Aorta (tissue), 5 donors: ENCODE measurements around the gene FAM111A. TPM values are rescaled to one million over a fixed set of nuclear protein-coding genes. Genes with fewer than 3 reads are reported as not detected.

Source experiments
- ATAC-seq: fragments of 200-7000 bp; cut with Tn5 transposase; one replicate; pipeline ENCODE4 v1.9.1; 2022; ENCODE audit warnings: moderate library complexity; ENCODE audit not compliant: low FRiP score
- DNase-seq, 2 donors: peaks; one replicate each; pipeline ENCODE4 v3.0.0-alpha.2; 2020
- H3K27ac ChIP-seq, 2 donors: one replicate each; pipeline ENCODE4 v1.5.1; 2013; ENCODE audit warnings: low read length in 2 of 2, mild to moderate bottlenecking in 2 of 2, moderate library complexity in 2 of 2, control low read depth in 1 of 2, inconsistent platforms in 1 of 2, low read depth in 1 of 2
- H3K27me3 ChIP-seq, 2 donors: one replicate each; pipeline ENCODE4 v1.6.1; 2013; ENCODE audit warnings: control low read depth in 1 of 2, low read length in 1 of 2, mild to moderate bottlenecking in 1 of 2, moderate library complexity in 1 of 2; ENCODE audit not compliant: insufficient read depth in 2 of 2, control insufficient read depth in 1 of 2
- H3K36me3 ChIP-seq, 2 donors: one replicate each; pipeline ENCODE4 v1.6.1; 2013; ENCODE audit warnings: control low read depth in 1 of 2, low read length in 1 of 2, mild to moderate bottlenecking in 1 of 2; ENCODE audit not compliant: insufficient read depth in 2 of 2, control insufficient read depth in 1 of 2
- H3K4me1 ChIP-seq, 2 donors: one replicate each; pipeline ENCODE4 v1.6.1; 2013; ENCODE audit warnings: low read length in 2 of 2, control low read depth in 1 of 2, mild to moderate bottlenecking in 1 of 2, moderate library complexity in 1 of 2; ENCODE audit not compliant: insufficient read depth in 2 of 2, control insufficient read depth in 1 of 2
- H3K4me3 ChIP-seq, 2 donors: one replicate each; pipeline ENCODE4 v1.5.1; 2013; ENCODE audit warnings: low read length in 2 of 2, control low read depth in 1 of 2, mild to moderate bottlenecking in 1 of 2
- H3K9me3 ChIP-seq: one replicate; pipeline ENCODE4 v1.6.1; 2013; ENCODE audit warnings: mild to moderate bottlenecking, low read length; ENCODE audit not compliant: control insufficient read depth
- WGBS, 2 donors: extraction: QIAGEN DNeasy Blood & Tissue Kit; methylation state at CpG; one replicate each; pipeline ENCODE4 v1.1.7; 2013; 5-methylcytosine and 5-hydroxymethylcytosine counted together
- intact Hi-C, 2 donors: fragments of 100-400 bp; cut with DNase I; formaldehyde crosslinking; loops; one replicate each; pipeline versions ENCODE4 v1.14.2 to v1.15.0; 2022
- polyA plus RNA-seq, 2 donors: library from polyadenylated mRNA; stranded (reverse); fragments of 200-250 nt; gene quantifications; one replicate each; pipeline ENCODE4 v1.2.3, GENCODE V29; 2013
- total RNA-seq, 2 donors: library from RNA; stranded (reverse); fragmentation: NEBNext Ultra II Directional; extraction: Animal tissue kit (Norgen Biotek cat#: 25700); gene quantifications; one replicate each; pipeline ENCODE4 v1.2.1, GENCODE V29; 2021
- donor health status: healthy with polysubstance abuse.
- donor health status: Bipolar disorder and iron deficiency.
- donor health status: DM: no; HTN: no; CAD: no.
- donor health status: DM: no; HTN: no; CAD: no.
- donor health status: DM: yes; HTN: yes; CAD: no.

The FAM111A gene
- total and polyA plus RNA-seq, 4 donors = 5.8 to 49.0 (median 24.3) TPM

GRCh38 chr11:59151761-59152160 lies 9.1 kb downstream of the FAM111A start:
- Histone ChIP-seq H3K36me3 (peaks cover 0 to 2% of the 10 kb centered on the region in 2 donors), H3K4me3 (no peak overlapping the region), H3K27me3 (no peaks in the 10 kb centered on the region), H3K9me3 (no peaks in the 10 kb centered on the region), H3K27ac (no peak overlapping the region), H3K4me1 (no peaks in the 10 kb centered on the region)
- DNase-seq (no peak), ATAC-seq (no peak)
- 97 to 100% methylated on average over 1 of the region's 1 CpG for WGBS, 2 donors
- intact Hi-C loops = loop anchor here in 1 of 2 donors (10.0 kb wide), 1 partner anchor 497 kb away; no protein-coding TSS in a partner anchor

GRCh38 chr11:59152312-59152951 lies 9.8 kb downstream of the FAM111A start:
- peaks cover 0 to 2% of the 10 kb centered on the region in 2 donors for H3K36me3 ChIP-seq
- no peak overlapping the region for H3K27ac ChIP-seq
- no peaks in the 10 kb centered on the region for H3K9me3 ChIP-seq
- no peak for ATAC-seq
- 94 to 95% methylated on average over 8 of the region's 8 CpGs for WGBS, 2 donors
- DNase-seq = no peak
- no peaks in the 10 kb centered on the region for H3K4me1 ChIP-seq
- no peaks in the 10 kb centered on the region for H3K27me3 ChIP-seq
- H3K4me3 ChIP-seq = no peak overlapping the region
- intact Hi-C loops = loop anchor here in 1 of 2 donors (10.0 kb wide), 1 partner anchor 498 kb away; no protein-coding TSS in a partner anchor

GRCh38 chr11:59154610-59155009 lies 12.0 kb downstream of the FAM111A start:
- 87 to 92% methylated on average over 5 of the region's 5 CpGs for WGBS, 2 donors
- ATAC-seq (no peak), DNase-seq (no peak)
- Histone ChIP-seq H3K27me3 (no peaks in the 10 kb centered on the region), H3K9me3 (no peaks in the 10 kb centered on the region), H3K27ac (no peak overlapping the region), H3K36me3 (peaks cover 0 to 2% of the 10 kb centered on the region in 2 donors), H3K4me1 (no peaks in the 10 kb centered on the region), H3K4me3 (no peak overlapping the region)
- intact Hi-C loops = loop anchor here (5.0 to 10.0 kb wide), 2 partner anchors 500 to 502 kb away; no protein-coding TSS in a partner anchor

GRCh38 chr11:59157433-59157832 lies 14.8 kb downstream of the FAM111A start:
- no peak for DNase-seq
- no peak for ATAC-seq
- Histone ChIP-seq H3K27me3 (no peaks in the 10 kb centered on the region), H3K4me3 (no peak overlapping the region), H3K9me3 (no peaks in the 10 kb centered on the region), H3K36me3 (peaks cover 0 to 2% of the 10 kb centered on the region in 2 donors), H3K4me1 (no peaks in the 10 kb centered on the region), H3K27ac (no peak overlapping the region)
- intact Hi-C loops = loop anchor here (5.0 to 10.0 kb wide), 2 partner anchors 503 to 505 kb away; no protein-coding TSS in a partner anchor
- 72 to 75% methylated on average over 3 of the region's 3 CpGs for WGBS, 2 donors

- DNase-seq (peak in 1 of 2 donors; percentile 53), ATAC-seq (peak; percentile 89)
- H3K4me3 ChIP-seq = no peak overlapping the region
- WGBS, 2 donors = 30 to 32% methylated on average over 8 of the region's 8 CpGs
- intact Hi-C loops = loop anchor here (5.0 to 10.0 kb wide), 2 partner anchors 504 to 506 kb away; no protein-coding TSS in a partner anchor
- H3K4me1 ChIP-seq = no peaks in the 10 kb centered on the region
- H3K27ac ChIP-seq = no peak overlapping the region
- peaks cover 0 to 2% of the 10 kb centered on the region in 2 donors for H3K36me3 ChIP-seq
- no peaks in the 10 kb centered on the region for H3K9me3 ChIP-seq
- no peaks in the 10 kb centered on the region for H3K27me3 ChIP-seq
These were observed 15.8 kb downstream of the FAM111A start for GRCh38 chr11:59158206-59159068.

- H3K27ac ChIP-seq = no peak overlapping the region
- DNase-seq = no peak
- H3K4me3 ChIP-seq = no peak overlapping the region
- intact Hi-C loops = no loop called here
- H3K36me3 ChIP-seq = no peaks in the 10 kb centered on the region
- H3K4me1 ChIP-seq = no peaks in the 10 kb centered on the region
- 51 to 59% methylated on average over 3 of the region's 3 CpGs for WGBS, 2 donors
- H3K27me3 ChIP-seq = no peaks in the 10 kb centered on the region
- no peak for ATAC-seq
- no peaks in the 10 kb centered on the region for H3K9me3 ChIP-seq
These were observed 21.4 kb downstream of the FAM111A start for GRCh38 chr11:59164028-59164427.

- Histone ChIP-seq H3K4me1 (no peaks in the 10 kb centered on the region), H3K27ac (no peak within 1 kb of the TSS), H3K4me3 (peak within 1 kb of the TSS; percentile 50 to 82), H3K9me3 (no peaks in the 10 kb centered on the region), H3K36me3 (no peaks in the 10 kb centered on the region), H3K27me3 (no peaks in the 10 kb centered on the region)
- DNase-seq (peak; percentile 94 to 98), ATAC-seq (peak; percentile 97)
- intact Hi-C loops = loop anchor here (1.0 to 2.0 kb wide), 4 partner anchors 35 to 113 kb away; no protein-coding TSS in a partner anchor
- 0 to 1% methylated on average over 50 to 64 of the region's 64 CpGs for WGBS, 2 donors
These were observed 29.1 kb downstream of the FAM111A start, which contains the start of gene DTX4 for GRCh38 chr11:59171508-59172322. DTX4 (plus strand) TSS chr11:59172132; CDS start chr11:59172596, 464 bp downstream.
